ENCODE measurements around the gene BAIAP2L1. TPM values are rescaled to one million over a fixed set of nuclear protein-coding genes. Genes with fewer than 3 reads are reported as not detected.
"Not testable (repeated sequence)": the region's sequence is repeated elsewhere in the genome, so short reads cannot be mapped to it uniquely, and the experiment has no call there.

The BAIAP2L1 gene
- total RNA-seq, 1 experiment from 2014 or later: 63.8 TPM

DNA sequence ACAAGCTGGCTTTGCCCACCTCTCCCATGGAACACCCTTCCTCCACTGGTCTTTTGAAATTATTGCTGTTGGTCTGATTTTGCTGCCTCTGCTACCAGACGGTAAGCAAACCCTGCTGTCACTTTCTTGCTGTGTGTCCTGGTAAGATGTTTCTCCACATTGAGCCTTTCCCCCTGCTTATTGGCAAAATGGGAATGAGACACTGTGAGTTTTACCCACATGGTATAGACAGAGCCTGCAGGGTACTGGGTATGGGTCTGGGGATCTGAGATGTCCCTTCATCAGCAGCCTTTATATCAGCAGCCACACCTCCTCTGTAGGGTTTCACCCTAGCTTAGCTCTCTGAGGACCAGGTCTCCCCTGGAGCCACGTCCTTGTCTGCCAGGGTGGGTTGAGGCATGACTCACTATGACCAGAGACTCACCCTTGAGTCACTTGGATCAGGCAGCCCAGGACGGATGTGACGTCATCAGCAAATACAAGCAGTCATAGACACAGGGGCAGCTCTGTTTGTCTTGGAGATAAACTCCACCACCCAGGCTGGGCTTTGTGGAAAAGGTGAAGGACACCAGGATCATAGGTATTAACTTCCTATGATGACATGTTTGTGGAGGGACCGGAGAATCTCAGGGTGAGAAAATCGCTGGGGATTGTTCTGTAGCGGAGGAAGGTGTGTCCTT, 17.9 kb upstream of the BAIAP2L1 start:
- H3K36me3 Mint-ChIP-seq (ENCODE audit: insufficient read depth, unreplicated experiment): peaks cover 33% of the 10 kb centered on the region
- no peaks in the 10 kb centered on the region for H3K27me3 Mint-ChIP-seq (ENCODE audit: unreplicated experiment)
- intact Hi-C loops (cut with micrococcal nuclease; ENCODE audit: unreplicated experiment): no loop called here
- peak overlapping the region; percentile 99 for H3K27ac Mint-ChIP-seq (ENCODE audit: unreplicated experiment)
- no peak for TF ChIP-seq CTCF (IDR thresholded peaks at IDR 0.05; ENCODE audit: unreplicated experiment)
- H3K9me3 Mint-ChIP-seq (ENCODE audit: low read depth, unreplicated experiment): no peaks in the 10 kb centered on the region
- BruUV-seq (replicated peaks): no TSS peak
- CTCF ChIA-PET: interaction anchor here (0.5 to 1.7 kb wide), 5 partner anchors 35 to 422 kb away, joined by 3 to 5 read pairs (median 4); no protein-coding TSS in a partner anchor
- H3K4me3 Mint-ChIP-seq (ENCODE audit: low read depth, unreplicated experiment): peak overlapping the region; percentile 67
- peak; percentile 90 for DNase-seq
- peaks cover 26% of the 10 kb centered on the region for H3K4me1 Mint-ChIP-seq (ENCODE audit: low read depth, unreplicated experiment)

DNA sequence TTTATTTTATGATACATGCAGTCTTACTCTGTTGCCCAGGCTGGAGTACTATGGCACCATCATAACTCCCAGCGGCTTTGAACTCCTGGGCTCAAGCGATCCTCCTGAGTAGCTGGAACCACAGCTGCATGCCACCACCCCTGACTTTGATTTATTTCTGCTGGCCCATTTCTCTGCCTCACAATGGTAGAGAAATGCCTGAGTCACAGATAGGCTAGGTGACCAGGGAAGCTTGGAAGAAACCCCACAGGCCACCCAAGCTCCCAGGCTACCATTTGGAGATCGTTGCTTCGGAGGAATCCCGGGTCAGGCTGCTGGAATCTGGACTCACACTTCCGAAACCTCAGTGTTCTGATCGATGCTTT, 17.4 kb upstream of the BAIAP2L1 start:
- peaks cover 33% of the 10 kb centered on the region for H3K36me3 Mint-ChIP-seq (ENCODE audit: insufficient read depth, unreplicated experiment)
- CTCF ChIA-PET: interaction anchor here (1.2 to 1.7 kb wide), 3 partner anchors 11 to 328 kb away, joined by 3 to 5 read pairs (median 4); partner anchors contain the start of gene BAIAP2L1
- H3K4me3 Mint-ChIP-seq (ENCODE audit: low read depth, unreplicated experiment): peak overlapping the region; percentile 67
- no peak for TF ChIP-seq CTCF (IDR thresholded peaks at IDR 0.05; ENCODE audit: unreplicated experiment)
- TSS peak; percentile 95 for BruUV-seq (replicated peaks)
- H3K9me3 Mint-ChIP-seq (ENCODE audit: low read depth, unreplicated experiment): no peaks in the 10 kb centered on the region
- DNase-seq: no peak
- H3K27me3 Mint-ChIP-seq (ENCODE audit: unreplicated experiment): no peaks in the 10 kb centered on the region
- peaks cover 26% of the 10 kb centered on the region for H3K4me1 Mint-ChIP-seq (ENCODE audit: low read depth, unreplicated experiment)
- H3K27ac Mint-ChIP-seq (ENCODE audit: unreplicated experiment): peak overlapping the region; percentile 99
- intact Hi-C loops (cut with micrococcal nuclease; ENCODE audit: unreplicated experiment): no loop called here

GRCh38 chr7:98417604-98418270, 16.8 kb upstream of the BAIAP2L1 start:
- BruUV-seq (replicated peaks); H3K9me3 Mint-ChIP-seq (ENCODE audit: low read depth, unreplicated experiment); H3K27me3 Mint-ChIP-seq (ENCODE audit: unreplicated experiment); intact Hi-C loops (cut with micrococcal nuclease; ENCODE audit: unreplicated experiment): not testable (repeated sequence)
- Mint-ChIP-seq H3K4me1 (ENCODE audit: low read depth, unreplicated experiment) (peaks cover 26% of the 10 kb centered on the region), H3K4me3 (ENCODE audit: low read depth, unreplicated experiment) (peak overlapping the region; percentile 26), H3K27ac (ENCODE audit: unreplicated experiment) (peak overlapping the region; percentile 99), H3K36me3 (ENCODE audit: insufficient read depth, unreplicated experiment) (peaks cover 33% of the 10 kb centered on the region)
- CTCF ChIA-PET: interaction anchor here (0.6 to 1.7 kb wide), 7 partner anchors 8 to 414 kb away, joined by 3 to 6 read pairs (median 4); partner anchors contain the start of gene BAIAP2L1
- DNase-seq: peak; percentile 69

GRCh38 chr7:98414205-98414900, 13.5 kb upstream of the BAIAP2L1 start:
- intact Hi-C loops (cut with micrococcal nuclease; ENCODE audit: unreplicated experiment): no loop called here

GRCh38 chr7:98413655-98414054, 12.8 kb upstream of the BAIAP2L1 start:
- DNase-seq; H3K27ac Mint-ChIP-seq (ENCODE audit: unreplicated experiment); CTCF ChIA-PET; H3K9me3 Mint-ChIP-seq (ENCODE audit: low read depth, unreplicated experiment); H3K4me3 Mint-ChIP-seq (ENCODE audit: low read depth, unreplicated experiment); H3K27me3 Mint-ChIP-seq (ENCODE audit: unreplicated experiment); BruUV-seq (replicated peaks); intact Hi-C loops (cut with micrococcal nuclease; ENCODE audit: unreplicated experiment): not testable (repeated sequence)
- peaks cover 20% of the 10 kb centered on the region for H3K36me3 Mint-ChIP-seq (ENCODE audit: insufficient read depth, unreplicated experiment)
- H3K4me1 Mint-ChIP-seq (ENCODE audit: low read depth, unreplicated experiment): peaks cover 19% of the 10 kb centered on the region

More at GRCh38 chr7:98414205-98414900, 13.5 kb upstream of the BAIAP2L1 start:
- Mint-ChIP-seq H3K36me3 (ENCODE audit: insufficient read depth, unreplicated experiment) (peaks cover 27% of the 10 kb centered on the region), H3K27me3 (ENCODE audit: unreplicated experiment) (no peaks in the 10 kb centered on the region), H3K4me1 (ENCODE audit: low read depth, unreplicated experiment) (peaks cover 26% of the 10 kb centered on the region), H3K9me3 (ENCODE audit: low read depth, unreplicated experiment) (no peaks in the 10 kb centered on the region), H3K27ac (ENCODE audit: unreplicated experiment) (no peak overlapping the region), H3K4me3 (ENCODE audit: low read depth, unreplicated experiment) (no peak overlapping the region)
- no peak for DNase-seq
- BruUV-seq (replicated peaks): no TSS peak
- no peak for TF ChIP-seq CTCF (IDR thresholded peaks at IDR 0.05; ENCODE audit: unreplicated experiment)
- CTCF ChIA-PET: no interaction called here

Data from Calu3 (cell line).